Right lung (tissue), 5 donors: ENCODE results near the gene PAXX. TPM values are rescaled to one million over a fixed set of nuclear protein-coding genes. Genes with fewer than 3 reads are reported as not detected.
A peak's percentile ranks its signal among the peaks of the same experiment; 100 is the strongest.

Experiments
- DNase-seq, 2 donors: peaks; one replicate each; pipeline ENCODE4 v3.0.0-alpha.2; 2013
- polyA plus RNA-seq, 5 donors: library from polyadenylated mRNA; unstranded; fragments of 120-200 nt; gene quantifications; one replicate each; pipeline versions ENCODE4 v1.2.1 to v1.2.3, GENCODE V29; 2013; ENCODE audit warnings: inconsistent platforms in 1 of 5, low replicate concordance in 1 of 5; ENCODE audit not compliant: insufficient read length in 5 of 5, insufficient read depth in 1 of 5

Gene PAXX
- polyA plus RNA-seq, 5 donors = 26.2 to 57.5 (median 36.8) TPM

DNA sequence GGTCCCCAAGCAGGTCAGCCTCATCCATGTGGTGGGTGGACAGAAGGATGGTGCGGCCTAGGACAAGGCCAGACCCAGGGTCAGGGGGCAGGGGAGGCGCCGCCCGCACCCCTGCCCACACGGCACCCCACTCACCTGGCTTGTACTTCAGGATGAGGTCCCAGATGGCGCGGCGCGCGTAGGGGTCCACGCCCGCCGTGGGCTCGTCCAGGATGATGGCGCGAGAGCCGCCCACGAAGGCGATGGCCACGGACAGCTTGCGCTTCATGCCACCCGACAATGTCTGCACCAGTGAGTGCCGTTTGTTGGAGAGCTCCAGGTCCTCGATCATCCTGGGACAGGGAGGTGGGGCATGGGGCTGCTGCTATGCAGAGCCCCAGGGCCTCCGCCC, 23.3 kb downstream of the PAXX start:
- no peak for DNase-seq

DNA sequence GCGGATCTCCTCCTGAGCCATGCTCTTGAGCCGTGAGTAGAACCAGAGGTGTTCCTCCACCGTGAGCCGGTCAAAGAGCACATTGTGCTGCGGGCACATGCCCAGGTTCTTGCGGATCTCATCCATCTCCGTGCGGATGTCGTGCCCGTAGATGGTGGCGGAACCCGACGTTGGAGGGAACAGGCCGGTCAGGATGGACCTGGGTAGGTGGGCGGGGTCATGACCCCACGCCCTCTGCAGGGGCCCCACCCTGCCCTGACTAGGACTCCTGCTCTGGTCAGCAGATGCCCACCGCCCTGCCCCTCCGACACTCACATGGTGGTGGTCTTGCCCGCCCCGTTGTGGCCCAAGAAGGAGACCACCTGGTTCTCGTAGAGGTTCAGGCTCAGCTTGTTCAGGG, 23.8 kb downstream of the PAXX start:
- no peak for DNase-seq

DNA sequence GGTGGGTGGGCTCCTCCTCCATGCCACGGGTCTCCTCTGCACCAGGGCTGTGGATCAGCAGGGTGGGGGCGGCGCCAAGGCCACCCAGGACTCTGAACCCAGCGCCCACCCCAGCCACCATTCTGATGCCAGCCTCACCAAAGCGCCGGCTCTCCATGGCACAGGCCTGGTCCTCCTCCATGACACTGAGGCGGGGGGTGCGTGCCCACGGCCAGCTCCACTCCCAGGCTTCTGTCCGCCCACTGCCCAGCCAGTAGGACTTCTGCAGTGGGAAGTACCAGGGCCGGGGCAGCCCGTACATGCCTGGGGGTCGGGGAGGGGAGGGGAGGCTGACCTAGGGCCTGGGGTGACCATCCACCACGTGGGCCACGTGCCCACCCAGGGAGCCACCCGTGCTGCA, 24.2 kb downstream of the PAXX start:
- DNase-seq = no peak

DNA sequence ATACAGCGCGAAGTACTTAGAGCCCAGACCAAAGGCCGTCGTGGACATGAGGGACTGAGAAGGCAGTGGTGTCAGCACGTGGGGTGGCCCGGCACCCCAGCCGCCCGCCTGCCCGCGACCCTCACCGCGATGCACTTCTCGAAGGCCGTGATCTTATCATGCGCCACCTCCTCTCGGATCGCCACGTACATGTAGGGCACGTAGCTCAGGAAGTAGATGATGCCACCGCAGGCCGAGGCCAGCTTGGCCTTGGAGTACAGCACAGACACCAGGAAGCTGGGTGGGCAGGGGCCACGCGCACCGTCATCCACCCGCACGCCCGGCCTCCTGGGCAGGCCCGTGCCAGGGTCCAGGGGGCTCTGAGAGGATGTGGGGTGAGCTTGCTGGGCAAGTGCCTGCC, 24.8 kb downstream of the PAXX start:
- DNase-seq = no peak

DNA sequence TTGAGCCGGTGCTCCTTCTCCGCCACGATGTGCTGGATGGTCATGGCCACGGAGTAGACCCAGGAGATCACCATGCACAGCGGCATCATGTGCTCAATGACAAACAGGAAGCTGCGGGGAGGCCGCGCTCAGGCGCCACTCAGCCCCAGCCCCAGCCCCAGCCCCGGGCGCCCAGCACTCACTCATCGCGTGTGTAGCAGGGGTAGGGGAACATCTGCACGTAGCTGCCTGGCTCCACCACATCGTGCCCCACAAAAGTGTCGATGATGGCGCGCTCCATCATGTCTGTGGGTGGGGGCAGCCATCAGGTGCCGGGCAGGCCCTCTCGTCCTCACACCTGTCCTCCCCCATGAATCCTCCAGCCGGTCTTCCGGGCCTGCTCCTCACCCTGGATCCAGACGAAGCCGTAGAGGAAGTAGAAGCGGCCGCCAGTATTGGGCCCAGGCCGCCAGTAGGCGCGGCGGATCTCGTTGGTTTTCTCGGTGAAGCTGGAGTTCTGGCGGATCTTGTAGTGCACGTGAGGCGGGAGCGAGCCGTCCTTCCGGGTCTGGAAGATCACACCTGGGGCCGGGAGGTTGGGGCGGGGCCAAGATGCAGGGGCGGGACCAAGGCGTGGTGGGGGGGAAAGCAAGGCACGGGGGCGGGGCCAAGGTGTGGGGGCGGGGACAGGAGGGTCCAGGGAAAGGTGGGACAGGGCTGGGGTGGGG, 25.7 kb downstream of the PAXX start:
- no peak for DNase-seq

DNA sequence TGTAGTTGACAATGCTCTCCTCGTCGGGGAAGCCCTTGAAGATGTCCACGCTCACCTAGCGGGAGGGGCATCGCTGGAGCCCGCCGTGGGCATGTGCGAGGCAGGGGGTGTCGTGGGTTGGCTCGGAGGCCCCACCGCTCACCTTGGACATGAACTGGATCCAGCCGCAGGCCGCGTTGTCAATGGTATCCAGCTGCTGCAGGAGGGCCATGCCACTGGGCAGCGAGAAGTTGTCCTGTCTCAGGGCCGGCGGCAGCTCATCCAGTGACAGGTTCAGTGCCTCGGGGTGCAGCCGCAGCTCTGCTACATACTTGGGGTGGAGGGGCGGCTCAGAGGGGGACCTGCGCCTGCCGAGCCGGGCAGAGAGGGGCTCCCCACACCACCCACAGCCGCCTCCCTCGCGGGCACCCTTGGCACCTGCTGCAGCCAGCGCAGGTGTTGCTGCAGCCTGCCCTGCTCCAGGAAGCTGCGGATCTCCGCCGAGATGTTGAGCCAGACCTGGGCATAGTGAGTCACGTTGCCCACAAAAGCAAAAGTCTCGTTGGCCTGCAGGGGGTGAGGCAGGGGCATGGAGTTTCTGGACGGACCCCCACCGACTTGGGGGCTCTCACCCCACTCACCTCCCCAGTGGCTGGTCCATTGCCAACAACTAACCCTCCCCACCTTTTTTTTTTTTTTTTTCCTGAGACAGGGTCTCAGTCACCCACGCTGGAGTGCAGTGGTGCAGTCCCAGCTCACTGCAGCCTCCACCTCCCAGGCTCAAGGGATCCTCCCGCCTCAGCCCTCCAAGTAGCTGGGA, 26.7 kb downstream of the PAXX start:
- DNase-seq = no peak

DNA sequence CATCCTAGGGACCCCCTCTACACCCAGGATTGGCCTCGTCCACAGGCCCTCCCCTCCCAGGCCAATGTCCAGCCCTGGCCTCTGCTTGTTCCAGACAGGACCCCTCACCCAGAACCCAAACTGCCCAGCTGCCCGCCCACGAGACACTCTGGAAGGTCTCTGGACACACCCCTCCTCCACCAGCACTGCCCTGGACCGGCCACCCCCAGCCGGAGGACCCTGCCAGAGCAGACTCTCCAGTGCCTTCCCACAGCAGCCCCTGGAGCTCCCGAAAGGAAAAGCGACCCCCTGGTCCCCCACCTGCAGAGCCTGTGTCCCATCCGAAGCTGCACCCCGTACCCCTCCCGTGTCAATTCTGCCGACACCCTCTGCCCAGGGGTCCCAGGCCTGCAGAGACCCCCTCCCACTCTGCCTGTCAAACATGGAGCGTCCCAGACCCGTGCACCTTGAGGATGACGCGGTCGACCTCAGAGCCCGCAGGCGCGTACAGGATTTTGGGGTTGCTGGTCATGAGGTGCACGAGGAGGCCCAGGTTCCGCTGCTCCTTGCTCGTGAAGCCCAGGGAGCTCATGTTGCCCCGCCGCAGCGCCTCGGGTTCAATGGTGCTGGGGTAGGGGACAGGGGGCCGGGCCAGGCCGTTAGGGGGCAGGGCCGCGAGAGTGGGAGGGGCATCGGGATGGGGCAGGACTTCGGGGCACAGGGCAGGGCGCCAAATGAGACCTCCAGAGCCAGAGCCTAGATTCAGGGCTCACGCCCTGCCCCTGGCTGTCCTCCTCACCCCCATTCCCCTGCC, 27.9 kb downstream of the PAXX start:
- no peak for DNase-seq

DNA sequence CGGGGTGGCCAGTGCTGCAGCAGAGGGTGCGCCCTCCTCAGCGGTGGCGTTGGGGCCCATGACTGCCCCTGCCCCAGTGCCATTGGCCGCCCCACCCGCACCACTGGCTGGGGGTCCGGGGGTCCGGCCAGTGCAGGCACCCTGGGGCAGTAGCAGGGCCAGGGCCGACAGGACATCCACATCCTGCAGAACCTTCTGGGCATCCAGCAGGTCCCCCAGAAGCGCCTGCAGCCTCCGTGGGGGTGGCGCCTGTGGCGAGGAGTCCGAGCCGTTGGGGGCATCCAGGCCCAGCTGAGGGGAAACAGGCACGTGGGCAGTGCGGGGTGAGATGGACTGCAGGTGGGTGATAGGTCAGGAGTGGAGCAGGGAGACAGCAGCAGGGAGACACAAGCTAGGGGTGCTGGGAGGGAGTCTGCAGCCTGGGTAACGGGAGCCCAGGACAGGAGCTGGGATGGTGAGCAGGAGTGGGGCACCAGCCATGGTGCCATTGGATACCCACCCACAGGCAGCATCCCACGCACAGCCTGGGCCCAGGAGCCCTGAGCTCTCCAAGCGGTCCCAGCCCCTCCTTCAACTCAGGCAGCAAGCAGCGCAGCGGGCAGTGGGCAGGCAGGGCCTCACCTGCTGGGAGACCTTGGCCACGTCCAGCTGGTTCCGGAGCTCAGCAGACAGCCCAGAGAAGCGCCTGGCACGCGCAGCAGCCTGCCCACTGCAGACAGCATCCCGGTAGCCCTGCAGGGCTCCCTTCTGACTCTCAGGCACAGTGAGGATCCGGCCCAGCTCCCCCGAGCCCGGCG, 28.7 kb downstream of the PAXX start:
- no peak for DNase-seq

DNA sequence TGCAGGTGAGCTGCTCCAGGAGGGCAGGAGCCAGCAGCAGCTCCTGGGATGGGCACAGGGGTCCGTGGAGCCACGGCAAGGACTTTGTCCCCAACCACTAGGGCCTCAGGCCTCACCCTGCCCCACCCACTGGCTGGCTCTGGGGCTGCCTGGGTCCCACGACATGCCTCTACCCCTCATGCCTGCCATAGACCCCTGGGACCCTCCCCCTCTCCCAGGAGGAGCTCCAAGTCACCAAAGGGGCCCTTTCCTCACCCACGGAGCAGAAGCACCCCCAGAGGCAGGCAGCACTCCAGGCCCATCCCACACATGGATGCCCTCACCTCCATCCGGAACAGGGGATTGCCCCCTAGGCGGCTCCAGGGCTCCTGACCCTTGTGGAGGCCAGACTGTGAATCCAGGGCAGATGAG, 29.4 kb downstream of the PAXX start:
- no peak for DNase-seq

DNA sequence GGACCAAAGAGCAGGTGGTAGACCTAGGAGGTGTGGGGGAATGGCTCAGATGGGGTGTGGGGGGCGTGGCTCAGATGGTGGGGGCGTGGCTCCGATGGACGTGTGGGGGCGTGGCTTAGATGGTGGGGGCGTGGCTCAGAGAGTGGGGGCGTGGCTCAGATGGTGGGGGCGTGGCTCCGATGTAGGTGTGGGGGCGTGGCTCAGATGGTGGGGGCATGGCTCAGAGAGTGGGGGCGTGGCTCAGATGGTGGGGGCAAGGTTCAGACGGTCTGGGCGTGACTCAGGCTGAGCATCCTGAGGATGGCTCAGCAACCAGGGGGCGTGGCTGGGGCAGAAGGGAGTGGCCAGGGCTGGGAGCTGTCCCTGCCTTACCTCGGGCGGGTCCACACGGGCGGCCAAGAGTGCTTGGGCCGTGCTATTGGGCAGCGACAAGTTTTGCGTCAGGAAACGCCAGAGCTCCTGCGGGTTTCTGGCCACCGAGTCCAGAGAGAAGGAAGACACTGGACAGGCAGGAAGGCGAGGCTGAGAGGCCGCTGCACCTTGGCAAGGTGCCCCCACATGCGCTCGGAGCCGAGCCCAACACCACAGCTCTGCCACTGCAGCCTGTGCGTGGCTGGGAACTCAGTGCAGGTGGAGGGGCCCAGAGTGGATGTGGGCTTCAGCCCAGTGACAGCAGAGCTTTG, 29.9 kb downstream of the PAXX start:
- no peak for DNase-seq

DNA sequence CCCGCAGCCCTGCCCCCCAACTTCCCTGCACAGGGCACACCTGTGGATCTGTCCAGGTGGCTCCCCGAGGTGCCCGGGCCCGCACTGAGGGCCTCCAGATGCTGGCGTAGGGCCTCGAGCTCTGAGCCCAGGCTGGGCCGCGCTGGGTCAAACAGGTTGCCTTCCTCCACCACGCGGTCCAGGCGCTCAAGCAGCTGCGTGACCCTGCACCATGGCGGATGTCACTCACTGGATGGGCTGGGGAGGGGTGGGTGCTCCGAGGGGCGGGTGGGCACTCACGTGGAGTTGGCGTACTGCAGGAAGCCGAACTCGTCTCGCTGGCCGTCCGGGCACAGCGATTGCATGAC, 30.4 kb downstream of the PAXX start:
- no peak for DNase-seq

DNA sequence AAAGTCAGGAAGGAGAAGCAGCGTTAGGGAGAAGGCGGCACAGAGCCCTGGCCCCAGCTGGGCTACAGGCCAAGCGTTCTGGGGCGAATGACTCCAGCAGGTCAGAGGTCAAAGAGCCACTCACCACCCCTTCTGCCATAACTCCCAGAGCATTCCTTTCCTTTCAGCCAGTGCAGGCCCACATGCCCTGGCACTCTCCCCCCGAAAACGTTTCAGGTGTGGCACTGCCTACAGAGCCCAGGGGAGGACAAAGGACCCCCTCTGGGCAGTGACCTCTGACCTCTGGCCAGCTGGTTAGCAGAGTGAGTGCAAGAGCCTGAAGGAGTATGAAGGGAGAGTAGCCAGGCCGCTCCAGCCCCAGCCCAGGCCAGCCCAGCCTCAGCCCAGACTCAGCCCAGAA, 30.9 kb downstream of the PAXX start:
- DNase-seq = no peak

DNA sequence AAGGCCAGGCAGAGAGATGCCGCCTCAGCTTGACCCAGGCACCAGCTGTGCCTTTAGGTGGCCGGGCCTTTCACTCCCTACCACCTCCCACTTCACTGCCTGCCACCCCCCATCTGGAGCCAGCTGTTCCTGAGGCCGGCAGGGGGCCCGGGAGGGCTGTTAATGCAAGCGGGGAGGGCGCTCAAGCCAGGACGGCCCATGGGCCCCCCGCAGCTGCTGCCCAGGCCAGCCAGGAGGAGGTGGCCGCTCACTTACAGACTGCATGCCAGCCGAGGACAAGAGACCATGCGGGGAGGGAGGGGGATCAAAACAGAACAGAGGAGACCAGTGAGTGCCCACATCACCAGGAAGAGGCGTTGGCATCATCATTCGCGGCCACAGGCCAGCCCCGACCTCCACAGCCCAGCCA, 31.4 kb downstream of the PAXX start:
- DNase-seq = no peak

DNA sequence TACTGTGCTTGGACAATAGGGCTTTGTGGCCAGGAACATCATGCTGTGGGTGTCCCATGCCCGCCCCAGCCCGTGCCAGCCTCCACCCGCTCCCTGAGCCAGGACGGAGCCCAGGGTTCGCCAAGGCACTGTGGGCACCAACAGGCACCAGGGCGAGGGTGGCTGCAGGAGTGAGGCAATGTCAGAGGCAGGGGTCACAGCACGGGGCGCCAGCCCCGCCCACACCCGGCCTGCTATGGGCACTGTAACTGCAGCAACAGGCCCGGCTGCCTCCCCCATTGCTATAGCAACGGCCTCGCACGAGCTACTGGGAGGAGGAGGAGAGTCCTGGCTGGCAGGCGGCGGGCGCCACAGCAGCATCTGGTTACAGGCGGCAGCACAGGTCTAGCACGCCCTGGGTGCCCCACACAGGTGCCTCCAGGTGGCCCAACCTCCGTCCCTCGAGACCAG, 33.3 kb downstream of the PAXX start:
- no peak for DNase-seq

DNA sequence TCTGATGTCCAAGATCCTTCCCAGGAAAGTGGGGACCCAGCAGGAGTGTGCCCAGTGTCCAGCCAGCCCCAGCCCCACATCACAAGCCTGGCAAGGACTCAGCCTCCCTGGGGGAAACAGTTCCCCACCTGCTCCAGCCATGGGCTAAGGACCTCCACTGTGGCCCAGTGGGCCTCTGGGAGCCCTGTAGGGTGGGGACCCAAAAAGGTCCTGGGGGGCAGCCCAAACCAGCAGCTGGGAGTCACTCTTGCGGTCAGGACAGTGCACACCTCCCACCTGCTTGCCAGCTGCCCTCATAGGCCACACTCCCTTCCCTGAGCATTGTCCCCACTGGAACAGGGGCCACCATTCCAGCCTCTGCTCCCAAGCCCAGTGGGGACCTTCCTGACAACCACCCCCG, 34.2 kb downstream of the PAXX start:
- no peak for DNase-seq

DNA sequence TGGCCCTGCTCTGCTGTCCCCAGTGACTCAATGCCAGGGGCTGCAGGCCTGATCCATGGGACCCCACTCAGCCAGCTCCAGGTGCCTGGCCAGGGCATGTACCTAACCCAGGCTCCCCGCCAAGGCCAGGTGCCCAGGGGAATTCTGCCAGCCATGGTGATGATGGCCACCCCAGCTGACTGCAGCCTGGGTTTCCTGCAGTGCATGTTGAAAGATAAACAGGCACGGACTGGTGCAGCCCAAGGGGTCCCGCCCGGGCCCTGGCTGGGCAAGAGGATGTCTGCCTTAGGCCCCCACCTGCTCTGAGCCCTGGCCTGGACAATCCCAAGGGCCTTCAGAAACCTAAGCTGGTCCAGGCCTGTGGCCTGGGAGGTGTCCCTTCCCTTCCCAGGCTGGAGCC, 34.6 kb downstream of the PAXX start:
- DNase-seq = no peak

DNA sequence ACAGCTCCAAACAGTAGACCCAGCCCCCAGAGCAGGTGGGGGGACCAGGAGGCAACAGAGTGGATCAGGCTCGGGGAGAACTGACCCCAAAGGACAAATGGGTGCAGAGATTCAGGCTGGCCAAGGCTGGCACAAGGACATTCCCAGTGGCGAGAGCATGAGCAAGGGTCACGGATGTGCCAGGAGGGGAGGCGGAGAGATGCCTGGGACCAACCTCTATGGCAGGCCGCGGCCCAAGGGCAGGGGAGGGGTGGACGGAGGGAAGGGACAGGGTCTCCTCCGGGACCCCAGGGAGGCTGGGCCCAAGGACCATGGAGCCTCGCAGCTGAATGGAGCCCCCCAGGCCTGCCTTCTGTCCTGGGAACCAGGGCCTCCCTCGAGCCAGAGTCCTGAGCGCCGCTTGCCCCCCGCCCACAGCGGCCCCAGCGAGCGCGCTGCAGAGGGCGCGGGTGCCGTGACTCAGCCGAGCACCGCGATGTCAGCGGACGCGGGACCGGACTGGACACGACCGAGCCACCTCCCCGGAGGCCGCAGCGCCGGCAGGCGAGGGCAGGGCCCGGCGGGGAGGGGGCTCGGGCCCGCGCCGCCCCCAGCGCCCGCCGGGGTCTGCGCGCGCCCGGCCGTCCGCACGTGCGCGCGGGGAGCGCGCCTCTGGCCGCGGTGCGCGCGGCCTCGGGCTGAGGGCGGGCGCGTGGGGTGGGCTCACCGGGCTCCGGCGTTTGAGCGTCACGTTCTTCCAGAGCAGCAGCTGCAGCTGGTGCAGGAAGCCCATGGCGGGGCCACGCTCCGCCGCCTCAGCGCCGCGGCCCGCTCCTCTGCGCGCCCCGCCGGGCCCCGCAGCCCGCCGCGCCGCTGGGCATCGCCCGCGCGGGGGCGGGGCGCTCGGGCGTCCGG, 35.4 kb downstream of the PAXX start, which contains the start of gene ABCA2:
Gene ABCA2 (minus strand): TSS at position 869 of the 894 bp plus-strand sequence. CDS start 97 bp downstream, at position 772.
- no peak for DNase-seq

DNA sequence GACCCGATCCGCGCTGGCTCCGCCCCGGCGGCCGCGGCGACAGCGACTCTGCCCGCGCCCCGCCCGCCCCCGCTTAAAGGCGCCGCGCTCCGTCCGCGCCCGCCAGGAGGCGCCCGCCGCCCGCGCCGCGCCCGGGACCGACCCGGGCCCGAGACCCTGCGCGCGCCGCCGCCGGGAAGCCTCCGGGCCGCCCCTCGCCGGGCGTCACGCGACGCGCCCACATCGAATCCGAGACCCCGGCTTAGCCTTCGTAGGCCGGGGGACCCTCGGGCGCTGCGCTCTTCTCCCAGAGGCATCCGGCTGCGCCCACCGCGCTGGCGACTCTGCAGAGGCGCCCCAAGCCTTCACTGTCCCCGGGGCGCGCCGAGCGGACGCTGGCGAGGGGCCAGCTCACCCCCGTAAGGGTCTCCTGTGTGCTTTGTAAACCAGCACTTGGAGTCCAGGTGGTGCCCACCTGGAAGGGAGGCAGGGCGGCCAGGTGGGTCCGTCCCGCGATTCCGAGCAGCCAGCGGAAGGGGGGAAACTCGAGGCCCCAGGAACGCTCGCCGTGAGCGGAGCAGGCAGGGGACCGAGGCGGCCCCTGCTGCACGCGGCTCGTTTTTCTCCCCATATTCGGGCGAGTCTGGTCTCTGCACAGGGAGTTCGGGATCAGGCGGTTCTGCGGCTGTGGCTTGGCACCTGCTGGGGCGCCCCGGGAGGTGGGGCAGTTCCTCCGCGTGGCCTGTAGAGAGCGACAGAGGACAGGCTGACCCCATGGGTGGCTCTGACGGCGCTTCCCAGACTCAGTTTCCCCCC, 36.2 kb downstream of the PAXX start:
- peak; percentile 28 to 53 for DNase-seq
